Keratinocyte (primary cell): ENCODE results near the gene SEC14L1. TPM values are rescaled to one million over a fixed set of nuclear protein-coding genes. Genes with fewer than 3 reads are reported as not detected.
A peak's percentile ranks its signal among the peaks of the same experiment; 100 is the strongest.

Source experiments
- DNase-seq: peaks from one replicate; pipeline ENCODE4 v3.0.0-alpha.2; 2011; ENCODE audit warnings: low read depth, missing footprints, low spot score
- FAIRE-seq: peaks from 2 replicates; lab custom pipeline; 2011; peaks lifted over from hg19 to GRCh38; lab: Jason Lieb, UNC
- H2AFZ ChIP-seq: 2 replicates; pipeline ENCODE4 v1.6.0; 2012; ENCODE audit warnings: low read length, control low read depth, inconsistent platforms; ENCODE audit not compliant: control insufficient read depth
- H3K27ac ChIP-seq: 2 replicates; pipeline ENCODE4 v1.5.1; 2011; ENCODE audit warnings: low read length; ENCODE audit not compliant: control insufficient read depth, insufficient read depth
- H3K27me3 ChIP-seq: 3 replicates; pipeline ENCODE4 v1.6.0; 2011; ENCODE audit warnings: low read length; ENCODE audit not compliant: control insufficient read depth, insufficient read depth; ENCODE audit errors: extremely low read depth
- H3K36me3 ChIP-seq, 2 experiments: 2 replicates in 1 of 2; 3 replicates in 1 of 2; pipeline ENCODE4 v1.5.1; 2011; ENCODE audit warnings: low read length in 2 of 2, mild to moderate bottlenecking in 1 of 2; ENCODE audit not compliant: control insufficient read depth in 2 of 2, insufficient read depth in 2 of 2; ENCODE audit errors: extremely low read depth in 1 of 2
- H3K4me1 ChIP-seq: 3 replicates; pipeline ENCODE4 v1.5.1; 2011; ENCODE audit warnings: low read length; ENCODE audit not compliant: control insufficient read depth, insufficient read depth; ENCODE audit errors: extremely low read depth
- H3K4me2 ChIP-seq: 3 replicates; pipeline ENCODE4 v1.6.0; 2011; ENCODE audit warnings: low read depth, low read length; ENCODE audit not compliant: control insufficient read depth, insufficient read depth; ENCODE audit errors: extremely low read depth
- H3K4me3 ChIP-seq, 3 experiments: fragments of 200-600 bp in 1 of 3; sonication (generic) in 1 of 3; 2 replicates in 2 of 3; 3 replicates in 1 of 3; pipeline ENCODE4 v1.5.1; 2011 to 2016; ENCODE audit warnings: low read length in 3 of 3, mild to moderate bottlenecking in 3 of 3, control low read depth in 2 of 3, inconsistent platforms in 1 of 3, low read depth in 1 of 3, mixed read lengths in 1 of 3, mixed run types in 1 of 3, moderate library complexity in 1 of 3; ENCODE audit not compliant: control insufficient read depth in 2 of 3, insufficient read depth in 2 of 3; ENCODE audit errors: extremely low read depth in 1 of 3
- H3K79me2 ChIP-seq: 2 replicates; pipeline ENCODE4 v1.6.0; 2012; ENCODE audit warnings: low read length; ENCODE audit not compliant: control insufficient read depth, insufficient read depth
- H3K9ac ChIP-seq: 3 replicates; pipeline ENCODE4 v1.6.0; 2011; ENCODE audit warnings: low read length; ENCODE audit not compliant: control insufficient read depth, insufficient read depth; ENCODE audit errors: extremely low read depth
- H3K9me1 ChIP-seq: 3 replicates; pipeline ENCODE4 v1.6.0; 2011; ENCODE audit warnings: low read length; ENCODE audit not compliant: control insufficient read depth, insufficient read depth; ENCODE audit errors: extremely low read depth
- H3K9me3 ChIP-seq: 2 replicates; pipeline ENCODE4 v1.5.1; 2012; ENCODE audit warnings: low read depth, low read length; ENCODE audit not compliant: control insufficient read depth
- H4K20me1 ChIP-seq: 3 replicates; pipeline ENCODE4 v1.6.0; 2011; ENCODE audit warnings: low read length; ENCODE audit not compliant: control insufficient read depth, insufficient read depth; ENCODE audit errors: extremely low read depth
- EZH2 ChIP-seq: IDR thresholded peaks from one replicate; pipeline ENCODE4 v1.6.1; 2012; ENCODE audit warnings: inconsistent platforms, mild to moderate bottlenecking, low read length, moderate library complexity
- dilution Hi-C: fragments of 300-500 bp; cut with MboI; formaldehyde crosslinking; loops from one replicate; pipeline ENCODE4 v1.7.0; 2020; ENCODE audit warnings: low sequenced_read_pairs; ENCODE audit not compliant: extremely low pct_ligation_motif_present
- polyA plus RNA-seq, 5 experiments: library from polyadenylated mRNA; depleted of rRNA in 3 of 5; stranded (reverse) in 3 of 5; stranded (forward) in 1 of 5; unstranded in 1 of 5; fragments of >200 nt; gene quantifications; 1 replicate in 1 of 5; 2 replicates in 3 of 5; 3 replicates in 1 of 5; pipeline versions ENCODE4 v1.2.1 to v1.2.3, GENCODE V29; 2011 to 2012; ENCODE audit warnings: missing spikeins in 2 of 5, low read depth in 1 of 5, low replicate concordance in 1 of 5
- TF ChIP-seq, protein P1 (sequence below), 3 experiments: IDR thresholded peaks in 1 of 3; conservative IDR thresholded peaks in 1 of 3; optimal IDR thresholded peaks in 1 of 3; 2 replicates in 2 of 3; 3 replicates in 1 of 3; pipeline versions ENCODE3 to v1.5.1; 2011; ENCODE audit warnings: low read length in 3 of 3, mild to moderate bottlenecking in 3 of 3, moderate library complexity in 2 of 3, control low read depth in 1 of 3, inconsistent platforms in 1 of 3; ENCODE audit not compliant: insufficient read depth in 2 of 3; ENCODE audit errors: extremely low read depth in 1 of 3

Gene SEC14L1
- polyA plus RNA-seq, 1 donor (not counting 4 experiments of a cell fraction or from before 2014, with no cell fraction given), result 35.6 TPM

DNA sequence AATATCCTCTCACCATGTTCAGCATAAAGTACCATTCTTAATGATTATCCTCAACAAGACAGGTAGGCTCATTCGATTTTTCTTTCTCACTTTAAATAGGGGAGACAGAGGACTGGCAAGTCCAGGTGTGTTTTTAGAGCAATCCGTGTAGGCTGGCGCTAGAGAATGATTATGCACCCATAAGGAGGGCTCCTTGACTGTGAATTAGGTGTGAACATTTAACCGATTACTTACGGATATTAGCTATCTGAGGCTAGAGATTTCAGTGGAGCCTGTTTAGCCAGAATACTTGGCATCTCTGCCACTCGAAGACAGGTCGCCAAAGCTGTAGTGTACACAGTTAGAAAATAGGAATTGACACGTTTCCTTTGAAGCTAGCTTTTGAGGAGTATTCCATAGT lies 1.9 kb downstream of the SEC14L1 start:
- FAIRE-seq, result no peak
- Histone ChIP-seq H3K79me2 (peaks cover 60% of the 10 kb centered on the region), H4K20me1 (no peaks in the 10 kb centered on the region), H3K4me2 (peak overlapping the region; percentile 98), H3K27me3 (no peaks in the 10 kb centered on the region), H3K36me3 (peaks cover 7 to 28% of the 10 kb centered on the region in 2 experiments), H3K9ac (peak overlapping the region; percentile 60), H2AFZ (no peak overlapping the region), H3K4me1 (peaks cover 26% of the 10 kb centered on the region), H3K9me3 (no peaks in the 10 kb centered on the region), H3K9me1 (no peaks in the 10 kb centered on the region), H3K4me3 (peak overlapping the region; percentile 1 to 93 (median 15)), H3K27ac (peak overlapping the region; percentile 25)
- dilution Hi-C loops, result no loop called here
- no peak for DNase-seq
- TF ChIP-seq, protein P1, sequence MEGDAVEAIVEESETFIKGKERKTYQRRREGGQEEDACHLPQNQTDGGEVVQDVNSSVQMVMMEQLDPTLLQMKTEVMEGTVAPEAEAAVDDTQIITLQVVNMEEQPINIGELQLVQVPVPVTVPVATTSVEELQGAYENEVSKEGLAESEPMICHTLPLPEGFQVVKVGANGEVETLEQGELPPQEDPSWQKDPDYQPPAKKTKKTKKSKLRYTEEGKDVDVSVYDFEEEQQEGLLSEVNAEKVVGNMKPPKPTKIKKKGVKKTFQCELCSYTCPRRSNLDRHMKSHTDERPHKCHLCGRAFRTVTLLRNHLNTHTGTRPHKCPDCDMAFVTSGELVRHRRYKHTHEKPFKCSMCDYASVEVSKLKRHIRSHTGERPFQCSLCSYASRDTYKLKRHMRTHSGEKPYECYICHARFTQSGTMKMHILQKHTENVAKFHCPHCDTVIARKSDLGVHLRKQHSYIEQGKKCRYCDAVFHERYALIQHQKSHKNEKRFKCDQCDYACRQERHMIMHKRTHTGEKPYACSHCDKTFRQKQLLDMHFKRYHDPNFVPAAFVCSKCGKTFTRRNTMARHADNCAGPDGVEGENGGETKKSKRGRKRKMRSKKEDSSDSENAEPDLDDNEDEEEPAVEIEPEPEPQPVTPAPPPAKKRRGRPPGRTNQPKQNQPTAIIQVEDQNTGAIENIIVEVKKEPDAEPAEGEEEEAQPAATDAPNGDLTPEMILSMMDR (optimal IDR thresholded peaks at IDR 0.05 in 1 of 3, IDR thresholded peaks at IDR 0.05 in 1 of 3, conservative IDR thresholded peaks at IDR 0.05 in 1 of 3; ENCODE audit: extremely low read depth in 1 of 3, insufficient read depth in 2 of 3, low read length in 3 of 3), result no peak
- no peak for TF ChIP-seq EZH2

DNA sequence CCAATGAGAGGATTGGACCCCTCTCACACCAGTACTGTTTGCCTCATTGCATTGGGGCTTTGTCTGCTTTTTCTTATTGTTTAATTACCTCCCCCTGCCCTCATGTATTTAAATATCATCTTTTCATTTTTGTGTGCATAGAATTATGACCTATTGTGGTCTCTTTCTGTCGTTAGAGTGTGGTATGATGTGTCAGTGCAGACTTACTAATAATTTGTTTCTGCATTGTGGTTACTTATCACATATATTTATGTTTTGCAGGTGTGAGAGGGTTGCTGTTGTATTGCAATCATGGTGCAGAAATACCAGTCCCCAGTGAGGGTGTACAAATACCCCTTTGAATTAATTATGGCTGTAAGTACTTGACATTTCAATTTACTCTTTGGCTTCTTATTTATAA lies 2.5 kb downstream of the SEC14L1 start:
- no peaks in the 10 kb centered on the region for H3K9me1 ChIP-seq
- TF ChIP-seq, protein P1 (optimal IDR thresholded peaks at IDR 0.05 in 1 of 3, IDR thresholded peaks at IDR 0.05 in 1 of 3, conservative IDR thresholded peaks at IDR 0.05 in 1 of 3; ENCODE audit: extremely low read depth in 1 of 3, insufficient read depth in 2 of 3, low read length in 3 of 3), result no peak
- no peak for TF ChIP-seq EZH2
- peaks cover 12 to 35% of the 10 kb centered on the region in 2 experiments for H3K36me3 ChIP-seq
- no peak overlapping the region for H3K9ac ChIP-seq
- no peak for DNase-seq
- no peaks in the 10 kb centered on the region for H4K20me1 ChIP-seq
- no peak overlapping the region for H3K27ac ChIP-seq
- no peaks in the 10 kb centered on the region for H3K27me3 ChIP-seq
- dilution Hi-C loops, result no loop called here
- H2AFZ ChIP-seq, result no peak overlapping the region
- H3K79me2 ChIP-seq, result peaks cover 66% of the 10 kb centered on the region
- no peak overlapping the region for H3K4me3 ChIP-seq
- peaks cover 24% of the 10 kb centered on the region for H3K4me1 ChIP-seq
- H3K9me3 ChIP-seq, result no peaks in the 10 kb centered on the region
- H3K4me2 ChIP-seq, result peak overlapping the region; percentile 98
- no peak for FAIRE-seq
